H1 (cell line): ENCODE data around the gene OST4. TPM values are rescaled to one million over a fixed set of nuclear protein-coding genes. Genes with fewer than 3 reads are reported as not detected.

ENCODE experiments used
- CTCF ChIA-PET: fragments of 300-600 bp; sonication (Branson Sonifier 250); formaldehyde crosslinking; loops from one replicate; lab custom pipeline; 2021; ENCODE audit not compliant: partially characterized antibody; lab: Charles Lee
- POLR2A ChIA-PET: fragments of 300-600 bp; sonication (Branson Sonifier 250); formaldehyde crosslinking; loops from one replicate; lab custom pipeline; 2021; ENCODE audit warnings: inconsistent platforms; ENCODE audit not compliant: partially characterized antibody; lab: Charles Lee
- DNase-seq, 2 experiments: peaks; one replicate each; pipeline versions ENCODE4 v3.0.0 to v3.0.0-alpha.2; 2010 to 2022; ENCODE audit warnings: low spot score in 2 of 2, low read depth in 1 of 2, mixed read lengths in 1 of 2
- FAIRE-seq: peaks from 2 replicates; lab custom pipeline; 2011; peaks lifted over from hg19 to GRCh38; lab: Jason Lieb, UNC
- H2AFZ ChIP-seq: 2 replicates; pipeline ENCODE4 v1.8.1; 2012; ENCODE audit warnings: low read length, inconsistent platforms
- H2AK5ac ChIP-seq: 2 replicates; pipeline ENCODE4 v1.6.1; 2013; ENCODE audit warnings: low read depth, low read length
- H2BK120ac ChIP-seq: replicated peaks from 2 replicates; pipeline ENCODE3; 2013; ENCODE audit warnings: low read depth, low read length, inconsistent platforms
- H2BK12ac ChIP-seq: 2 replicates; pipeline ENCODE4 v1.6.1; 2013; ENCODE audit warnings: low read depth, low read length
- H2BK15ac ChIP-seq: 2 replicates; pipeline ENCODE4 v1.6.1; 2013; ENCODE audit warnings: low read length
- H2BK20ac ChIP-seq: 2 replicates; pipeline ENCODE4 v1.6.1; 2013; ENCODE audit warnings: low read length
- H2BK5ac ChIP-seq: 2 replicates; pipeline ENCODE4 v1.6.1; 2013; ENCODE audit warnings: low read depth, low read length
- H3K14ac ChIP-seq: 2 replicates; pipeline ENCODE4 v1.6.1; 2013; ENCODE audit warnings: inconsistent platforms; ENCODE audit not compliant: insufficient read length
- H3K18ac ChIP-seq: 2 replicates; pipeline ENCODE4 v1.6.1; 2013; ENCODE audit warnings: low read length; ENCODE audit errors: extremely low read depth
- H3K23ac ChIP-seq: 2 replicates; pipeline ENCODE4 v1.6.1; 2013; ENCODE audit warnings: inconsistent platforms; ENCODE audit not compliant: insufficient read length
- H3K23me2 ChIP-seq: 2 replicates; pipeline ENCODE4 v1.6.1; 2013; ENCODE audit warnings: low read depth, low read length
- H3K27ac ChIP-seq: 2 replicates; pipeline ENCODE4 v1.6.1; 2011; ENCODE audit warnings: low read depth, low read length, inconsistent platforms
- H3K27me3 ChIP-seq, 4 experiments: replicated peaks in 1 of 4; 1 replicate in 1 of 4; 2 replicates in 3 of 4; pipeline versions ENCODE4 v1.6.1 to v1.8.1; 2011 to 2013; ENCODE audit warnings: low read length in 3 of 4, mild to moderate bottlenecking in 3 of 4, inconsistent platforms in 2 of 4, mixed read lengths in 2 of 4, moderate library complexity in 1 of 4; ENCODE audit not compliant: control insufficient read depth in 3 of 4, insufficient read depth in 3 of 4; ENCODE audit errors: extremely low read depth in 1 of 4
- H3K36me3 ChIP-seq, 4 experiments: 2 replicates each; pipeline versions ENCODE4 v1.6.1 to v1.8.1; 2011 to 2013; ENCODE audit warnings: mild to moderate bottlenecking in 4 of 4, low read length in 3 of 4, moderate library complexity in 2 of 4, control low read depth in 1 of 4, inconsistent platforms in 1 of 4; ENCODE audit not compliant: insufficient read depth in 4 of 4, control insufficient read depth in 2 of 4
- H3K4ac ChIP-seq: replicated peaks from 2 replicates; pipeline ENCODE3; 2013; ENCODE audit warnings: low read length, low read depth, mixed read lengths, inconsistent platforms; ENCODE audit not compliant: insufficient read length
- H3K4me1 ChIP-seq, 4 experiments: replicated peaks in 1 of 4; 1 replicate in 1 of 4; 2 replicates in 3 of 4; pipeline versions ENCODE4 v1.6.1 to v1.8.1; 2011 to 2013; ENCODE audit warnings: low read length in 3 of 4, inconsistent platforms in 2 of 4, mixed read lengths in 1 of 4; ENCODE audit not compliant: insufficient read depth in 4 of 4, control insufficient read depth in 3 of 4
- H3K4me2 ChIP-seq, 2 experiments: 2 replicates each; pipeline versions ENCODE4 v1.6.1 to v1.8.1; 2011 to 2013; ENCODE audit warnings: low read depth in 2 of 2, low read length in 2 of 2, control low read depth in 1 of 2, inconsistent platforms in 1 of 2, mild to moderate bottlenecking in 1 of 2; ENCODE audit not compliant: insufficient read depth in 1 of 2
- H3K4me3 ChIP-seq, 4 experiments: fragments of 200-600, 300-600 bp in 1 of 4; sonication (generic), shearing (Covaris generic), sonication (Bioruptor Twin) in 1 of 4; 2 replicates each; pipeline versions ENCODE4 v1.5.1 to v1.8.1; 2011 to 2016; ENCODE audit warnings: low read length in 4 of 4, low read depth in 3 of 4, control low read depth in 2 of 4, inconsistent platforms in 2 of 4, mild to moderate bottlenecking in 2 of 4, mixed read lengths in 1 of 4, moderate library complexity in 1 of 4; ENCODE audit not compliant: insufficient read depth in 2 of 4; ENCODE audit errors: extremely low read depth in 1 of 4
- H3K56ac ChIP-seq: replicated peaks from 2 replicates; pipeline ENCODE3; 2013; ENCODE audit warnings: low read depth, mild to moderate bottlenecking, mixed read lengths, low read length, inconsistent platforms; ENCODE audit not compliant: insufficient read length
- H3K79me1 ChIP-seq: 2 replicates; pipeline ENCODE4 v1.6.1; 2013; ENCODE audit warnings: low read depth, low read length, control low read depth
- H3K79me2 ChIP-seq, 2 experiments: 2 replicates each; pipeline versions ENCODE4 v1.6.1 to v1.8.1; 2012 to 2013; ENCODE audit warnings: low read length in 2 of 2, mild to moderate bottlenecking in 2 of 2, inconsistent platforms in 1 of 2; ENCODE audit not compliant: insufficient read depth in 2 of 2, control insufficient read depth in 1 of 2
- H3K9ac ChIP-seq, 4 experiments: replicated peaks in 1 of 4; 1 replicate in 1 of 4; 2 replicates in 3 of 4; pipeline versions ENCODE4 v1.6.1 to v1.8.1; 2011 to 2013; ENCODE audit warnings: low read depth in 3 of 4, low read length in 3 of 4, control low read depth in 2 of 4, mild to moderate bottlenecking in 2 of 4, moderate library complexity in 2 of 4, inconsistent platforms in 1 of 4; ENCODE audit errors: extremely low read depth in 1 of 4
- H3K9me3 ChIP-seq, 2 experiments: 2 replicates each; pipeline versions ENCODE4 v1.6.1 to v1.8.1; 2012 to 2013; ENCODE audit warnings: mild to moderate bottlenecking in 2 of 2, moderate library complexity in 2 of 2, control low read depth in 1 of 2, inconsistent platforms in 1 of 2, low read depth in 1 of 2, low read length in 1 of 2, mixed read lengths in 1 of 2; ENCODE audit not compliant: insufficient read depth in 2 of 2
- H4K20me1 ChIP-seq, 2 experiments: replicated peaks in 1 of 2; 2 replicates each; pipeline versions ENCODE3 to v1.8.1; 2011 to 2013; ENCODE audit warnings: inconsistent platforms in 2 of 2, low read length in 2 of 2, mild to moderate bottlenecking in 1 of 2; ENCODE audit not compliant: insufficient read depth in 2 of 2, control insufficient read depth in 1 of 2
- H4K5ac ChIP-seq: 2 replicates; pipeline ENCODE4 v1.6.1; 2013; ENCODE audit warnings: low read length, low read depth, mixed read lengths, inconsistent platforms; ENCODE audit not compliant: insufficient read length
- H4K8ac ChIP-seq: 2 replicates; pipeline ENCODE4 v1.8.0; 2013; ENCODE audit warnings: mild to moderate bottlenecking, moderate library complexity, low read length, inconsistent platforms; ENCODE audit not compliant: insufficient read depth; ENCODE audit errors: extremely low read depth
- H4K91ac ChIP-seq: replicated peaks from 2 replicates; pipeline ENCODE3; 2013; ENCODE audit warnings: low read length, mixed read lengths, inconsistent platforms; ENCODE audit not compliant: insufficient read length
- E2F6 ChIP-seq: IDR thresholded peaks from 2 replicates; pipeline ENCODE4 v1.6.1; 2012; ENCODE audit warnings: inconsistent platforms
- EZH2 ChIP-seq: fragments of 200-600 bp; sonication (generic); IDR thresholded peaks from 2 replicates; pipeline ENCODE4 v1.7.1; 2012; ENCODE audit warnings: low read depth, mild to moderate bottlenecking, moderate library complexity, low read length, inconsistent platforms; ENCODE audit not compliant: severe bottlenecking
- GTF2F1 ChIP-seq: IDR thresholded peaks from 2 replicates; pipeline ENCODE4 v1.6.1; 2012; ENCODE audit warnings: low read depth, low read length, improper control_type of control experiment, borderline replicate concordance
- NRF1 ChIP-seq: IDR thresholded peaks from 2 replicates; pipeline ENCODE4 v1.6.1; 2011; ENCODE audit warnings: mild to moderate bottlenecking, low read depth, low read length, improper control_type of control experiment
- PHF8 ChIP-seq: fragments of 200-600 bp; sonication (generic); conservative IDR thresholded peaks from 2 replicates; pipeline ENCODE4 v1.7.1; 2012; ENCODE audit warnings: low read depth, mild to moderate bottlenecking, inconsistent platforms, low read length, moderate library complexity
- RXRA ChIP-seq: IDR thresholded peaks from 2 replicates; pipeline ENCODE4 v1.6.1; 2011; ENCODE audit warnings: low read depth, mild to moderate bottlenecking, low read length, moderate library complexity; ENCODE audit not compliant: insufficient read depth
- SIN3A ChIP-seq, 2 experiments: IDR thresholded peaks in 1 of 2; conservative IDR thresholded peaks in 1 of 2; 2 replicates each; pipeline ENCODE4 v1.6.1; 2011 to 2012; ENCODE audit warnings: low read length in 2 of 2, improper control_type of control experiment in 1 of 2, low read depth in 1 of 2, mild to moderate bottlenecking in 1 of 2
- SRF ChIP-seq: IDR thresholded peaks from 2 replicates; pipeline ENCODE4 v1.6.1; 2011; ENCODE audit warnings: mild to moderate bottlenecking, low read depth, low read length, moderate library complexity
- ZNF274 ChIP-seq: IDR thresholded peaks from 2 replicates; pipeline ENCODE4 v1.7.0; 2012; ENCODE audit warnings: low read length, borderline replicate concordance; ENCODE audit errors: extremely low read depth
- WGBS, 2 experiments: shearing (Covaris generic) in 1 of 2; methylation state at CpG; one replicate each; pipeline versions ENCODE4 v1.1.6 to v1.1.7; 2013 to 2015; ENCODE audit warnings: low lambda C conversion rate in 2 of 2, mixed read lengths in 2 of 2, inconsistent platforms in 1 of 2, low coverage in 1 of 2, missing lambda C conversion rate in 1 of 2; ENCODE audit not compliant: insufficient replicate concordance in 2 of 2, insufficient coverage in 1 of 2, insufficient read length in 1 of 2; ENCODE audit errors: extremely low coverage in 1 of 2, missing lambda C conversion rate in 1 of 2; 5-methylcytosine and 5-hydroxymethylcytosine counted together
- polyA plus RNA-seq, 7 experiments: library from polyadenylated mRNA; depleted of rRNA in 3 of 7; stranded (reverse) in 5 of 7; unstranded in 2 of 7; fragments of >200 nt in 5 of 7; fragments of 200-250 nt in 2 of 7; gene quantifications; 1 replicate in 5 of 7; 2 replicates in 1 of 7; 4 replicates in 1 of 7; pipeline versions ENCODE4 v1.2.1 to v1.2.3, GENCODE V29; 2011 to 2013; ENCODE audit warnings: missing spikeins in 2 of 7, mixed read lengths in 2 of 7
- total RNA-seq: library from RNA; stranded (reverse); fragmentation: NEBNext Ultra II Directional; extraction: Animal tissue kit (Norgen Biotek cat#: 25700); gene quantifications from 2 replicates; pipeline ENCODE4 v1.2.1, GENCODE V29; 2021

The OST4 gene
- total and polyA plus RNA-seq, 2 of the 8 experiments (the other 6 are each of a cell fraction or from before 2014, with no cell fraction given), result 225 to 865 TPM

DNA sequence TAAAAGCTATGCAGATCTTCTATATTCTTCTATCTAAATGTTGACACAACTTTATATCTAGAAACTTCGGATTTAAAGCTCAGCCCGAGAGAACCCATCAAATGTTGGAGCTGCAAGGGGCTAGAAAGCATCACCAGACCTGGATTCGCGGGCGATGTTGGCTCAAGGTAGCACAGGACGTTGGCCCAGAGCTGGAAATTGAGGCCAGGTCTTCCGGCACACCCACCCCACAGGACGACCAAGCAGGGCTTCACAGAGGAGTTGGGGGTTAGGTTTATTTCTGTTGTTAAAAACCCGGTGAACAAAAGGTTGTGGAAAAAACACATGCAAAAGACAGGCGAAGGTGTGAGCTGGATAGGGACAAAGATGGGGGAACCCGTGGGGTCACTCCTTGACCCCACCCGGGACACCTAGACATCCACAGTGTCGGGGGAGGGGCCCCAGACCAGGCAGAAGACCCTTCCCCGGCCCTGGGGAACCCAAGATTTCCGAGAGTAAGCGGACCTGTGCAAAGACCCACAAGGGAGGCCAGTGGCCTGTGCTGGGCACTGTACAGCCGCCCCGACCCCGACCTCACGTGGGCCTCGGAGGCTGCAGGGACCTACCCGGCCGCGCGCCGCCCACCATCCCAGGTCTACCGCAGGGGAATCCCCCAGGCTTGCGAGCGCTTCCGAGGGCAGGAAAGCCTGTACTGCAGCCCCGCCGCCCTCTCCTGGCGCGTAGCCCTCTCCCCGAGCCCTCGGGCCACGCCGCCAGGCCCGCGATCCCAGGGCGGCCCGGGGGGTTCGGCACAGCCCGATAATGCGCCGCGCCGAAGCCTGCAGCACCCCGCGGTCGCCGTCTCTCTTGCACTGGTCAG, 21.8 kb downstream of the OST4 start:
- H3K9me3 ChIP-seq, result no peaks in the 10 kb centered on the region
- no peaks in the 10 kb centered on the region for H3K79me1 ChIP-seq
- H3K56ac ChIP-seq, result peak overlapping the region; percentile 78
- no peak overlapping the region for H2BK12ac ChIP-seq
- H3K9ac ChIP-seq, result peak overlapping the region; percentile 31 to 61 (median 41); a peak in 6 of 7 replicates
- H3K36me3 ChIP-seq, result peaks cover 1 to 12% (median 8%) of the 10 kb centered on the region in 4 experiments; a peak in 6 of 8 replicates
- peak overlapping the region; percentile 25 for H2BK120ac ChIP-seq
- DNase-seq (no peak), FAIRE-seq (no peak)
- H2BK20ac ChIP-seq, result no peak overlapping the region
- no peak overlapping the region for H2BK15ac ChIP-seq
- ChIA-PET CTCF (interaction anchor here (0.6 to 18.3 kb wide), 13 partner anchors 9 to 88 kb away, joined by 3 to 160 read pairs (median 4); partner anchors contain the start of genes EMILIN1, KHK and OST4), POLR2A (interaction anchor here (0.6 to 19.3 kb wide), 22 partner anchors 11 to 315 kb away, joined by 3 to 441 read pairs (median 4); partner anchors contain the start of genes CENPA, OST4, PREB and TMEM214)
- 25% methylated on average over 26 of the region's 52 CpGs; no CpG with 5 or more reads in 1 of the 2 experiments for WGBS, 2 experiments
- peak overlapping the region; percentile 80 for H4K91ac ChIP-seq
- no peak overlapping the region for H2AK5ac ChIP-seq
- peak overlapping the region; percentile 80 to 88 (median 83) for H3K4me3 ChIP-seq
- no peaks in the 10 kb centered on the region for H3K79me2 ChIP-seq
- H3K4me1 ChIP-seq, result no peaks in the 10 kb centered on the region; a peak in 4 of 7 replicates
- H2BK5ac ChIP-seq, result peak overlapping the region; percentile 40; the same call in 1 of the 2 replicates
- no peaks in the 10 kb centered on the region for H4K20me1 ChIP-seq
- H3K18ac ChIP-seq, result peak overlapping the region; percentile 19
- peak overlapping the region; percentile 98 for H3K4ac ChIP-seq
- H3K23ac ChIP-seq, result no peak overlapping the region
- no peak overlapping the region for H3K14ac ChIP-seq
- no peaks in the 10 kb centered on the region for H3K27me3 ChIP-seq
- H4K8ac ChIP-seq, result peak overlapping the region; percentile 75; the same call in 1 of the 2 replicates
- peak overlapping the region; percentile 25; the same call in 1 of the 2 replicates for H3K27ac ChIP-seq
- peak overlapping the region; percentile 66 to 72 for H3K4me2 ChIP-seq
- H2AFZ ChIP-seq, result peak overlapping the region; percentile 72; the same call in 1 of the 2 replicates
- peak overlapping the region; percentile 70 for H4K5ac ChIP-seq
- H3K23me2 ChIP-seq, result peaks cover 13% of the 10 kb centered on the region
- TF ChIP-seq SRF, result no peak
- no peak for TF ChIP-seq EZH2
- TF ChIP-seq E2F6, result no peak; the same call in 1 of the 2 replicates
- TF ChIP-seq GTF2F1, result no peak
- TF ChIP-seq RXRA, result no peak
- no peak for TF ChIP-seq NRF1
- TF ChIP-seq PHF8, result no peak; the same call in none of the 2 replicates
- TF ChIP-seq ZNF274, result no peak
- no peak for TF ChIP-seq SIN3A (conservative IDR thresholded peaks at IDR 0.05 in 1 of 2, IDR thresholded peaks at IDR 0.05 in 1 of 2; ENCODE audit: low read depth in 1 of 2, low read length in 2 of 2)
